ENCODE data around the gene EXOSC5. TPM values are rescaled to one million over a fixed set of nuclear protein-coding genes. Genes with fewer than 3 reads are reported as not detected.
A peak's percentile ranks its signal among the peaks of the same experiment; 100 is the strongest.

The EXOSC5 gene
- total and polyA plus RNA-seq, 9 of the 15 experiments (the other 6 are each of a cell fraction or from before 2014, with no cell fraction given) = 10.9 to 75.5 (median 37.8) TPM

DNA sequence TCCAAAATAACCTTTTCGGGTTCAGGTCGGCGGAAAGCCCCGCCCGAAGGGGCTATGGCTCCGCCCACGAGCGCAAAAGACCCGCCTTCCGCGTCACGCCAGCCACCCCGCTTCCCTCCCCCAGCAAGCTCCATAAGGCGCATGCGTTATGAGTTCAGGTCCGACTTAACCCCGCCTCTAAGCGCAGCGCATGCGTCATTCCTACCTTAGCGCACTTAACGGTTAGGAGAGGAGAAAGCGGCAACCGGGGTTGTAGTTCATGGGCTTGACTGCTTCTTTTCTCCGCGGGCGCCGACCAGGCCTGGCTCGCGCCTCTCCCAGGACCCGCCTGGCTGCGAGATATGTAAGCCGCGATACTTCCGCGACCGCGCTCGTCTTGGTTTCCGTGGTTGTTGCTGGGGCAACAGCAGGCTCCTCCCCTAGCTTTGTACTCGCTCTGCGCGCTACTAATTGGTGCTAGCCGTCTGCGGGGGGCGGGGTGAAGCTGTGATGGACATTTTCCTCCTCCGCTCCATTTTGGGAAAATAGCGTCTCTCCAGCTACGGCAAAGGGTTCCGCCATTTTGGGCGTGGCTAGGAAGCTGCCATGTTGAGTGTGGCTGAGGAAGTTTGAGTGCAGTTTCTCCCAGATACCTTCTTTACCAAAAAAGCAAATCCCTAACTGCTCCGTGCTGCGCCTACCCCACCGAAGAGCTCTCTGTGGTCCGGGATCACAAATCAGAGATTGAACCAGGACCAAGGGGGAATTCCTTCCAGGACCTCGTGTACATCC, 33.2 kb downstream of the EXOSC5 start, which contains the start of gene B9D2 (continued):
- TF ChIP-seq, protein P1, sequence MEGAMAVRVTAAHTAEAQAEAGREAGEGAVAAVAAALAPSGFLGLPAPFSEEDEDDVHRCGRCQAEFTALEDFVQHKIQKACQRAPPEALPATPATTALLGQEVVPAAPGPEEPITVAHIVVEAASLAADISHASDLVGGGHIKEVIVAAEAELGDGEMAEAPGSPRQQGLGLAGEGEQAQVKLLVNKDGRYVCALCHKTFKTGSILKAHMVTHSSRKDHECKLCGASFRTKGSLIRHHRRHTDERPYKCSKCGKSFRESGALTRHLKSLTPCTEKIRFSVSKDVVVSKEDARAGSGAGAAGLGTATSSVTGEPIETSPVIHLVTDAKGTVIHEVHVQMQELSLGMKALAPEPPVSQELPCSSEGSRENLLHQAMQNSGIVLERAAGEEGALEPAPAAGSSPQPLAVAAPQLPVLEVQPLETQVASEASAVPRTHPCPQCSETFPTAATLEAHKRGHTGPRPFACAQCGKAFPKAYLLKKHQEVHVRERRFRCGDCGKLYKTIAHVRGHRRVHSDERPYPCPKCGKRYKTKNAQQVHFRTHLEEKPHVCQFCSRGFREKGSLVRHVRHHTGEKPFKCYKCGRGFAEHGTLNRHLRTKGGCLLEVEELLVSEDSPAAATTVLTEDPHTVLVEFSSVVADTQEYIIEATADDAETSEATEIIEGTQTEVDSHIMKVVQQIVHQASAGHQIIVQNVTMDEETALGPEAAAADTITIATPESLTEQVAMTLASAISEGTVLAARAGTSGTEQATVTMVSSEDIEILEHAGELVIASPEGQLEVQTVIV (CRISPR knock-in tag; IDR thresholded peaks at IDR 0.05; ENCODE audit: borderline replicate concordance) = no peak
- TF ChIP-seq ZKSCAN1 (IDR thresholded peaks at IDR 0.05; ENCODE audit: low read depth, low read length) = no peak
- TF ChIP-seq, protein P2, sequence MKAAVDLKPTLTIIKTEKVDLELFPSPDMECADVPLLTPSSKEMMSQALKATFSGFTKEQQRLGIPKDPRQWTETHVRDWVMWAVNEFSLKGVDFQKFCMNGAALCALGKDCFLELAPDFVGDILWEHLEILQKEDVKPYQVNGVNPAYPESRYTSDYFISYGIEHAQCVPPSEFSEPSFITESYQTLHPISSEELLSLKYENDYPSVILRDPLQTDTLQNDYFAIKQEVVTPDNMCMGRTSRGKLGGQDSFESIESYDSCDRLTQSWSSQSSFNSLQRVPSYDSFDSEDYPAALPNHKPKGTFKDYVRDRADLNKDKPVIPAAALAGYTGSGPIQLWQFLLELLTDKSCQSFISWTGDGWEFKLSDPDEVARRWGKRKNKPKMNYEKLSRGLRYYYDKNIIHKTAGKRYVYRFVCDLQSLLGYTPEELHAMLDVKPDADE (conservative IDR thresholded peaks at IDR 0.05; ENCODE audit: control insufficient read depth, low read depth, low read length) = peak; percentile 84; the same call in 1 of the 2 replicates
- TF ChIP-seq TCF7L2 (IDR thresholded peaks at IDR 0.05; ENCODE audit: low read depth, low read length) = no peak
- TF ChIP-seq SNIP1 (IDR thresholded peaks at IDR 0.05; ENCODE audit: low read depth) = no peak
- TF ChIP-seq MYC (IDR thresholded peaks at IDR 0.05; ENCODE audit: low read depth, low read length) = peak; percentile 66; the same call in 1 of the 2 replicates
- TF ChIP-seq MYC (CRISPR knock-in tag; IDR thresholded peaks at IDR 0.05; ENCODE audit: borderline replicate concordance, low read depth) = no peak
- TF ChIP-seq HDAC8 (tag; IDR thresholded peaks at IDR 0.05) = no peak
- TF ChIP-seq ASH1L (IDR thresholded peaks at IDR 0.05; ENCODE audit: borderline replicate concordance, low read depth, partially characterized antibody) = no peak
- no peak for TF ChIP-seq ESRRB (CRISPR knock-in tag; IDR thresholded peaks at IDR 0.05; ENCODE audit: borderline replicate concordance)
- TF ChIP-seq ZNF263 (CRISPR knock-in tag; IDR thresholded peaks at IDR 0.05; ENCODE audit: borderline replicate concordance) = no peak; the same call in 1 of the 2 replicates
- TF ChIP-seq MYNN (IDR thresholded peaks at IDR 0.05) = peak; percentile 91
- TF ChIP-seq MYNN (CRISPR knock-in tag; IDR thresholded peaks at IDR 0.05) = no peak
- TF ChIP-seq OTX1 (CRISPR knock-in tag; IDR thresholded peaks at IDR 0.05) = peak; percentile 51
- no peak for TF ChIP-seq TCFL5 (CRISPR knock-in tag; conservative IDR thresholded peaks at IDR 0.05)
- TF ChIP-seq PRMT5 (CRISPR knock-in tag; IDR thresholded peaks at IDR 0.05) = no peak
- TF ChIP-seq SP1 (CRISPR knock-in tag; IDR thresholded peaks at IDR 0.05) = peak; percentile 87
- no peak for TF ChIP-seq NELFE (IDR thresholded peaks at IDR 0.05; ENCODE audit: insufficient read depth, insufficient read length)
- TF ChIP-seq ZNF175 (CRISPR knock-in tag; IDR thresholded peaks at IDR 0.05; ENCODE audit: low read depth) = peak; percentile 38; the same call in 1 of the 2 replicates
- TF ChIP-seq, protein P3, sequence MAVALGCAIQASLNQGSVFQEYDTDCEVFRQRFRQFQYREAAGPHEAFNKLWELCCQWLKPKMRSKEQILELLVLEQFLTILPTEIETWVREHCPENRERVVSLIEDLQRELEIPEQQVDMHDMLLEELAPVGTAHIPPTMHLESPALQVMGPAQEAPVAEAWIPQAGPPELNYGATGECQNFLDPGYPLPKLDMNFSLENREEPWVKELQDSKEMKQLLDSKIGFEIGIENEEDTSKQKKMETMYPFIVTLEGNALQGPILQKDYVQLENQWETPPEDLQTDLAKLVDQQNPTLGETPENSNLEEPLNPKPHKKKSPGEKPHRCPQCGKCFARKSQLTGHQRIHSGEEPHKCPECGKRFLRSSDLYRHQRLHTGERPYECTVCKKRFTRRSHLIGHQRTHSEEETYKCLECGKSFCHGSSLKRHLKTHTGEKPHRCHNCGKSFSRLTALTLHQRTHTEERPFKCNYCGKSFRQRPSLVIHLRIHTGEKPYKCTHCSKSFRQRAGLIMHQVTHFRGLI (CRISPR knock-in tag; IDR thresholded peaks at IDR 0.05) = no peak
- no peak for TF ChIP-seq JUN (IDR thresholded peaks at IDR 0.05; ENCODE audit: borderline replicate concordance, low read depth, low read length)
- TF ChIP-seq JUN (CRISPR knock-in tag; IDR thresholded peaks at IDR 0.05; ENCODE audit: borderline replicate concordance) = no peak
- no peak for TF ChIP-seq SMAD2 (IDR thresholded peaks at IDR 0.05; ENCODE audit: low read depth, low read length)
- no peak for TF ChIP-seq NFIC (IDR thresholded peaks at IDR 0.05)
- TF ChIP-seq ZNF23 (CRISPR knock-in tag; IDR thresholded peaks at IDR 0.05) = no peak
